Measurements from ENCODE around the gene PGGHG.
A peak's percentile ranks its signal among the peaks of the same experiment; 100 is the strongest.
"Not testable (repeated sequence)": the region's sequence is repeated elsewhere in the genome, so short reads cannot be mapped to it uniquely, and the experiment has no call there.

PGGHG gene

GRCh38 chr11:324156-324555 is 35.2 kb downstream of the PGGHG start:
- H3K27ac ChIP-seq = peak overlapping the region in 13 of 21 experiments; percentile 2 to 91 (median 62)
- no peak overlapping the region for H3K4me3 ChIP-seq

- H3K4me3 ChIP-seq = not testable (repeated sequence)
- peak overlapping the region in 15 of 21 experiments; percentile 2 to 96 (median 69) for H3K27ac ChIP-seq
These were observed 35.9 kb downstream of the PGGHG start for GRCh38 chr11:324593-325517.

- no peak overlapping the region for H3K4me3 ChIP-seq
- peak overlapping the region; percentile 35 to 96 (median 86) for H3K27ac ChIP-seq
These were observed 37.1 kb downstream of the PGGHG start for GRCh38 chr11:325796-326591.

GRCh38 chr11:326592-326841 is 37.6 kb downstream of the PGGHG start:
- Histone ChIP-seq H3K27ac (peak overlapping the region; percentile 35 to 96 (median 86)), H3K4me3 (no peak overlapping the region)

- peak overlapping the region; percentile 35 to 96 (median 86) for H3K27ac ChIP-seq
- H3K4me3 ChIP-seq = peak overlapping the region in 1 of 7 experiments; percentile 14
These were observed 38.1 kb downstream of the PGGHG start for GRCh38 chr11:326842-327580.

- peak overlapping the region in 1 of 7 experiments; percentile 14 for H3K4me3 ChIP-seq
- peak overlapping the region in 19 of 21 experiments; percentile 72 to 96 (median 86) for H3K27ac ChIP-seq
These were observed 38.6 kb downstream of the PGGHG start for GRCh38 chr11:327581-327923.

- Histone ChIP-seq H3K4me3 (no peak overlapping the region), H3K27ac (peak overlapping the region in 3 of 21 experiments; percentile 3 to 96 (median 83))
These were observed 39.1 kb downstream of the PGGHG start for GRCh38 chr11:328012-328411.

- H3K27ac ChIP-seq, H3K4me3 ChIP-seq: not testable (repeated sequence)
These were observed 39.7 kb downstream of the PGGHG start for GRCh38 chr11:328516-329100.

- H3K4me3 ChIP-seq = no peak overlapping the region
- no peak overlapping the region for H3K27ac ChIP-seq
These were observed 40.9 kb downstream of the PGGHG start for GRCh38 chr11:329886-330253.

GRCh38 chr11:330307-330693 is 41.4 kb downstream of the PGGHG start:
- Histone ChIP-seq H3K4me3 (no peak overlapping the region), H3K27ac (peak overlapping the region in 1 of 21 experiments; percentile 30)

- no peak overlapping the region for H3K4me3 ChIP-seq
These were observed 41.9 kb downstream of the PGGHG start for GRCh38 chr11:330694-331357.

GRCh38 chr11:331358-332060 is 42.6 kb downstream of the PGGHG start:
- H3K27ac ChIP-seq = no peak overlapping the region

More at GRCh38 chr11:330694-331357, 41.9 kb downstream of the PGGHG start:
- H3K27ac ChIP-seq = peak overlapping the region in 2 of 21 experiments; percentile 14 to 30

GRCh38 chr11:332651-333480 is 43.9 kb downstream of the PGGHG start:
- Histone ChIP-seq H3K27ac (no peak overlapping the region), H3K4me3 (no peak overlapping the region)

More at GRCh38 chr11:331358-332060, 42.6 kb downstream of the PGGHG start:
- no peak overlapping the region for H3K4me3 ChIP-seq

GRCh38 chr11:333616-334263 is 44.8 kb downstream of the PGGHG start:
- H3K4me3 ChIP-seq = not testable (repeated sequence)
- peak overlapping the region in 2 of 21 experiments; percentile 42 to 68 for H3K27ac ChIP-seq

GRCh38 chr11:334264-334994 is 45.5 kb downstream of the PGGHG start:
- Histone ChIP-seq H3K27ac (peak overlapping the region in 2 of 21 experiments; percentile 42 to 81), H3K4me3 (no peak overlapping the region)

All from skin epidermis (tissue), 12 donors.